Body of pancreas (tissue), 4 donors: ENCODE data around the gene MYLK3. TPM values are rescaled to one million over a fixed set of nuclear protein-coding genes. Genes with fewer than 3 reads are reported as not detected.

Experiments used
- ATAC-seq: fragments of 150-250 bp; one replicate; pipeline ENCODE4 v1.9.1; 2016
- DNase-seq, 4 donors: peaks; one replicate each; pipeline ENCODE4 v3.0.0-alpha.2; 2019
- H3K27ac ChIP-seq, 4 donors: fragments of 200-600 bp; sonication (generic); 1 replicate in 3 of 4; 2 replicates in 1 of 4; pipeline versions ENCODE4 v1.5.1 to v1.6.1; 2016 to 2019; ENCODE audit warnings: mild to moderate bottlenecking in 1 of 4, mixed read lengths in 1 of 4, moderate library complexity in 1 of 4
- H3K27me3 ChIP-seq, 2 donors: fragments of 200-600 bp; sonication (generic); one replicate each; pipeline ENCODE4 v1.6.0; 2016; ENCODE audit warnings: mild to moderate bottlenecking in 1 of 2
- H3K36me3 ChIP-seq, 2 donors: fragments of 200-600 bp; sonication (generic); replicated peaks in 1 of 2; 2 replicates each; pipeline ENCODE4 v1.5.1; 2016; ENCODE audit warnings: low read depth in 2 of 2; ENCODE audit not compliant: insufficient read depth in 1 of 2
- H3K4me1 ChIP-seq: fragments of 200-600 bp; sonication (generic); one replicate; pipeline ENCODE4 v1.6.0; 2016
- H3K4me3 ChIP-seq, 2 donors: fragments of 200-600 bp; sonication (generic); 1 replicate in 1 of 2; 2 replicates in 1 of 2; pipeline ENCODE4 v1.5.1; 2016 to 2019
- H3K9me3 ChIP-seq, 3 donors: fragments of 200-600 bp; sonication (generic); 1 replicate in 2 of 3; 2 replicates in 1 of 3; pipeline ENCODE4 v1.5.1; 2016
- POLR2A ChIP-seq, 3 donors: fragments of 450-650 bp; IDR thresholded peaks; one replicate each; pipeline ENCODE4 v1.6.1; 2016; ENCODE audit warnings: antibody characterized with exemption in 3 of 3, mild to moderate bottlenecking in 2 of 3
- WGBS, 2 donors: methylation state at CpG; one replicate each; pipeline ENCODE4 v1.1.5; 2017; 5-methylcytosine and 5-hydroxymethylcytosine counted together
- intact Hi-C: fragments of 100-400 bp; cut with DNase I; formaldehyde crosslinking; loops from one replicate; pipeline ENCODE4 v1.15.1; 2023
- total RNA-seq, 2 donors: library from RNA; depleted of rRNA; stranded (reverse); fragments of >200 nt; gene quantifications; one replicate each; pipeline ENCODE4 v1.1.0, GENCODE V29; 2016
- TF ChIP-seq, protein P1 (sequence below), 7 experiments: fragments of 450-650 bp in 4 of 7; fragments of 200-600 bp in 3 of 7; sonication (generic) in 3 of 7; IDR thresholded peaks; one replicate each; pipeline ENCODE4 v1.5.1; 2016 to 2019; ENCODE audit warnings: antibody characterized with exemption in 7 of 7

MYLK3 gene
- total RNA-seq, 2 donors from 2014 or later, result 0.26 TPM; not detected in 1

DNA sequence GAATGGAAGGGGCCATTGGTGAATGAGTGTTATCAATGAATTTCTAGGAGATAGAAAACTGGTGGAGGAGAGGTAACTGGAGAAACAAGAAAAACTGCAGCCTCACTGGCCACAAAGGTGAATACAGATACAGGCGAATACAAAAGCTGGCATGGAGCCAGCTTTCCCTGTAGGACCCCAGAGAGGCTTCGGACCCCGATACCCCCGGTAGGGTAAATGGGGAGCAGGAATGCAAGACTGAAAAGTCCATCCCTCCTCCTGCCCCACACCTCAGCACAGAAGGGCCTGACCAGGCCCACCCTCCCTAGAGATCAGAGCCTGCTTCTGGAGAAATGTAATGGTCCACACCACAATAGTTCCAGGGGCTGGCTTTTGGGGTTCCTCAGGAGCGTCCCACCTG lies 4.9 kb upstream of the MYLK3 start:
- Histone ChIP-seq H3K4me3 (no peak overlapping the region), H3K4me1 (no peaks in the 10 kb centered on the region), H3K9me3 (no peaks in the 10 kb centered on the region), H3K36me3 (no peaks in the 10 kb centered on the region), H3K27me3 (no peaks in the 10 kb centered on the region), H3K27ac (no peak overlapping the region)
- DNase-seq (no peak), ATAC-seq (no peak)
- TF ChIP-seq, protein P1, sequence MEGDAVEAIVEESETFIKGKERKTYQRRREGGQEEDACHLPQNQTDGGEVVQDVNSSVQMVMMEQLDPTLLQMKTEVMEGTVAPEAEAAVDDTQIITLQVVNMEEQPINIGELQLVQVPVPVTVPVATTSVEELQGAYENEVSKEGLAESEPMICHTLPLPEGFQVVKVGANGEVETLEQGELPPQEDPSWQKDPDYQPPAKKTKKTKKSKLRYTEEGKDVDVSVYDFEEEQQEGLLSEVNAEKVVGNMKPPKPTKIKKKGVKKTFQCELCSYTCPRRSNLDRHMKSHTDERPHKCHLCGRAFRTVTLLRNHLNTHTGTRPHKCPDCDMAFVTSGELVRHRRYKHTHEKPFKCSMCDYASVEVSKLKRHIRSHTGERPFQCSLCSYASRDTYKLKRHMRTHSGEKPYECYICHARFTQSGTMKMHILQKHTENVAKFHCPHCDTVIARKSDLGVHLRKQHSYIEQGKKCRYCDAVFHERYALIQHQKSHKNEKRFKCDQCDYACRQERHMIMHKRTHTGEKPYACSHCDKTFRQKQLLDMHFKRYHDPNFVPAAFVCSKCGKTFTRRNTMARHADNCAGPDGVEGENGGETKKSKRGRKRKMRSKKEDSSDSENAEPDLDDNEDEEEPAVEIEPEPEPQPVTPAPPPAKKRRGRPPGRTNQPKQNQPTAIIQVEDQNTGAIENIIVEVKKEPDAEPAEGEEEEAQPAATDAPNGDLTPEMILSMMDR (IDR thresholded peaks at IDR 0.05), result no peak
- TF ChIP-seq POLR2A (IDR thresholded peaks at IDR 0.05), result no peak
- 64 to 69% methylated on average over 5 of the region's 5 CpGs for WGBS, 2 donors
- intact Hi-C loops, result no loop called here

DNA sequence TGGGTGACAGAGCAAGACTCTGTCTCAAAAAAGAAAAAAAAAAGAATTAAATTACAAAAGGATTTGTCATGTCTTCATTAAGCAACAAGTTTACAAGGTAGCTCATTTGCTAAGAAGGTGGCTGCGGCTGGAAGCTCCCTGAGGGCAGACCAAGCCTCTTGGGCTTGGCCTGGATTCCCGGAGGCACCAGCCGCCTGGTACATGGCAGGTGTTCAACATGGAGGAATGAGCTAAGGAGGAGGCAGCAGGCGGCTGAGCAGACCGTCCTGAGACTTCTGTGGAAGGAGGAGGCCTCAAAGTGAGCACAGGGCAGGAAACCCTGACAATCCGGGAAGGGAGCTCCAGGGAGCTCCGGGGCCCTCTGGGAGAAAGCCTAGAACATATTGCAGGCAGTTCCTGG lies 3.2 kb upstream of the MYLK3 start:
- Histone ChIP-seq H3K36me3 (no peaks in the 10 kb centered on the region), H3K27ac (no peak overlapping the region), H3K4me3 (no peak overlapping the region), H3K9me3 (no peaks in the 10 kb centered on the region), H3K4me1 (no peaks in the 10 kb centered on the region), H3K27me3 (no peaks in the 10 kb centered on the region)
- intact Hi-C loops, result no loop called here
- DNase-seq, result no peak
- TF ChIP-seq, protein P1 (IDR thresholded peaks at IDR 0.05), result no peak
- no peak for TF ChIP-seq POLR2A (IDR thresholded peaks at IDR 0.05)
- ATAC-seq, result no peak
- 73 to 87% methylated on average over 7 of the region's 7 CpGs for WGBS, 2 donors

DNA sequence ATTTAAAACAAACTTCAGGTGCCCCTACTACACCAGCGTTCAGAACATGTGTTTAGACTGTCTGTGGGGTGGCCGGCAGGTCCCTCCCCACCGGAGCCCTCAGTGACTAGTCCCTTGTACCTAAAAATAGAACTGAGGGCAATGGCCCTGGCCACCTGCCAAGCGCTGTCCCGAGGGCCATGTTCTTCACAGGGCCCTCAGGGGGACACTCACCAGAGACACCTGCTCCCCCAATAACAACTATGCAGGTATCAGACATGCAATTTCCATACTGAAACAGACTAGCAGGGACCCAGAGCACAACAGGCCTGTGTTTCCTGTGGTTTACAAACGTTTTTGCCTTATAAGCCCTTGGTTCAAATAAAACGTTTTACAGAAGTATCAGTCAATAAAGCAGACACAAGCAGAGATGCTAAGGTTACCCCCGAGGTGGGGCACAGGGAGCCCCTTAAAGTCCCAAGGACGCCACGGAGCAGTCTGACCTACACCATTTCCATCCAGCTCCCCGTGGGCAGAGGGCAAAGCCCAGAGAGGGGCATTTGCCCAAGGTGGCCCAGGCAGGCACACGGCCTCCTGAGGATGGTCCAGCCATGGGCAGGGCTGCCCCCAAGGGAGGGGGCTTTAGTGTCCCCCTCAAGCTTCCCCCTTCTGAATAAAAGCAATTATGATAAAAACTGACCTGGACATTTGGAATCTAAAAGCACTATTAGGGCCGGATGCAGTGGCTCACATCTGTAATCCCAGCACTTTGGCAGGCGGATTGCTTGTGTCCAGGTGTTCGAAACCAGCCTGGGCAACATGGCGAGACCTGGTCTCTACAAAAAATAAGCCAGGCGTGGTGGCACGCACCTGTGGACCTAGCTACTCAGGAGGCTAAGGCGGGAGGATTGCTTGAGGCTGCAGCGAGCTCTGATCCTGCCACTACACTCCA lies 896 bp upstream of the MYLK3 start:
- no peak for TF ChIP-seq POLR2A (IDR thresholded peaks at IDR 0.05)
- TF ChIP-seq, protein P1 (IDR thresholded peaks at IDR 0.05), result no peak
- Histone ChIP-seq H3K4me1 (no peaks in the 10 kb centered on the region), H3K27me3 (no peaks in the 10 kb centered on the region), H3K36me3 (no peaks in the 10 kb centered on the region), H3K27ac (no peak overlapping the region), H3K4me3 (no peak overlapping the region), H3K9me3 (no peaks in the 10 kb centered on the region)
- intact Hi-C loops, result no loop called here
- 63 to 65% methylated on average over 14 to 20 of the region's 20 CpGs for WGBS, 2 donors
- DNase-seq, result no peak
- no peak for ATAC-seq

- no peak for ATAC-seq
- Histone ChIP-seq H3K4me1 (no peaks in the 10 kb centered on the region), H3K4me3 (no peak overlapping the region), H3K36me3 (no peaks in the 10 kb centered on the region), H3K27me3 (no peaks in the 10 kb centered on the region), H3K9me3 (no peaks in the 10 kb centered on the region), H3K27ac (no peak overlapping the region)
- no peak for DNase-seq
- 80 to 84% methylated on average over 13 to 15 of the region's 15 CpGs for WGBS, 2 donors
- TF ChIP-seq, protein P1 (IDR thresholded peaks at IDR 0.05), result no peak
- TF ChIP-seq POLR2A (IDR thresholded peaks at IDR 0.05), result no peak
- intact Hi-C loops, result no loop called here
These were observed 1.0 kb downstream of the MYLK3 start for GRCh38 chr16:46746821-46747776.
